GM20431 (cell line): ENCODE results near the gene ADIRF.
"Not testable (repeated sequence)": the region's sequence is repeated elsewhere in the genome, so short reads cannot be mapped to it uniquely, and the experiment has no call there.

Source experiments
- in situ Hi-C: fragments of 300-500 bp; cut with MseI, MboI; formaldehyde crosslinking; loops from one replicate; pipeline ENCODE4 v1.15.0; 2020; ENCODE audit warnings: low sequenced_read_pairs; ENCODE audit not compliant: unreplicated experiment

The ADIRF gene

DNA sequence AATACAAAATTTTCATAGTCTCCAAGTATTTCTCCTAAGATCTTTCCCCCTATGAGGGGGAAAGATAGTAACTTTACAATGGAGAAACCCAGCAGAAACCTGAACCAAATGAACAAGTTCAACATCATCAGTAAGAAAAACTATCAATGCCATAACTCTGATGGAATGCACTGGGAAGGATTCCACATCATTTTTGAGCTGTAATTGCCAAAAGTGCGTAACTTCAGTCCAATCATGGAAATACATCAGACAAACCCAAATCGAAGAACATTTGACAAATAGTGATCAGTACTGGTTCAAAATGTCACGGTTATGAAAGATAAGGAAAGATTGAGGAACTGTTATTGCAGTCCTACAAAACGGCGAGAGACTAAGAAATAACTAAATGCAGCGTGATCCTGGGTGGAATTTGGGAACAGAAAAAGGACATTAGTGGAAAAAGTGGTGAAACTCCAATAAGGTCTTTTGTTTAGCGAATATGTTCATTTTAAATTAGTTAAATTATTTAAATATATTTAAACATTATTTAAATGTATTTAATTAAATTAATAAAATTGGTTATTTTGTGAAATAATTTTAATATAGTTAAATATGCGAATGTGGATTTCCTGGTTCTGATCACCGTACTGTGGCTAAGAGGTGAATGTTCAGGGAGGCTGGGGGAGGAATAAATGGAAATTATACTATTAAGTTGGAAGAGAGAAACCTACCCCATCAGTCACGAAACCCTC is 46.9 kb downstream of the ADIRF start:
- in situ Hi-C loops: not testable (repeated sequence)

DNA sequence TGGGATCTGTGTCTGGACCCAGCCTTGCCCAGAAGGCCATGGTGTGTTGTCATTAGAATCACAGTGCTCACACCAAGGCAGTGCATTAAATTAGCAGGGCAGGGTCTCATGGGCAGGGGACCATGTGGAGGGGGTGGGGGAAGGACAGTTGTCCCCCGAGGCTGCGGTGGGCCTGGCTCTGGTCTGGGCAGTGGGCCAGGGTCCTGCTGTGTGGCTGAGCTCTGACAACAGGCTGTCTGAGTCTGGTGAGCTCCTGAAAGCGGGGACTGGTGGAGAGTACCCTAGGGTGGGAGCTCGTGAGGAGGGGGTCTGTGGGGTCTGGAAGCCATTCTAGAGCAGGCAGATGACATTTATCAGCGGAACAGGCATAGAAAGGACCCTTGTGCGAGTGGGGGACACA is 49.8 kb downstream of the ADIRF start:
- in situ Hi-C loops: not testable (repeated sequence)

DNA sequence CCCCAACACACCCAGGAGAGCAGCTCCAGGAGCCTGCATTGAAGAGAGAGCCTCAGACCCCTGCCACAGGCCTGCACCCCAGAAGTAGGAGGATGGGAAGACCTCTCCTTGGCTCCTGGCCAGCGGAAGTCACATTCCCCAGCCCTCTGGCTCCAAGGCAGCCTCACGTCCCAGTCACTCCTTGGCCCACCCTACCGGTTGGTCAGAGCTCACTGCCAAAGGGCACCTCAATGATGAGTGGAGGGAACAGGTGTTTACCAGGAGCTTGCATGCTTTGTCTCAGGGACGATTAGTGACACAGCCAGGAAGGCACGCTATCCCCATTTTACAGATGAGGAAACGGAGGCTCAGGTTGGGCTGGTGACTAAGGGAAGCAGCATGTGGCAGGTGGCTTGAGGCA is 50.8 kb downstream of the ADIRF start:
- in situ Hi-C loops: not testable (repeated sequence)

- in situ Hi-C loops: not testable (repeated sequence)
These were observed 51.2 kb downstream of the ADIRF start for GRCh38 chr10:87019504-87019903.

GRCh38 chr10:87020056-87020455 is 51.8 kb downstream of the ADIRF start, which contains the start of gene FAM25A:
Gene FAM25A (plus strand): TSS chr10:87020294. CDS start chr10:87020325, 31 bp downstream.
- in situ Hi-C loops: not testable (repeated sequence)
